HFF-Myc (cell line): ENCODE results near the gene POLR2F.

ENCODE experiments used
- DNase-seq: peaks from one replicate; pipeline ENCODE4 v3.0.0-alpha.2; 2011; ENCODE audit warnings: low read depth; ENCODE audit errors: extremely low read depth
- H3K4me3 ChIP-seq: replicated peaks from 2 replicates; pipeline ENCODE4 v1.5.1; 2011; ENCODE audit warnings: low read depth, mild to moderate bottlenecking, control low read depth, low read length
- CTCF ChIP-seq: IDR thresholded peaks from 2 replicates; pipeline ENCODE4 v1.5.1; 2012; ENCODE audit warnings: mild to moderate bottlenecking, low read depth, low read length, control low read depth; ENCODE audit errors: missing control alignments

The POLR2F gene

GRCh38 chr22:37995460-37995859 lies 42.0 kb downstream of the POLR2F start:
- no peak for TF ChIP-seq CTCF
- DNase-seq, result no peak
- no peak overlapping the region for H3K4me3 ChIP-seq

GRCh38 chr22:37996079-37996478 lies 42.6 kb downstream of the POLR2F start:
- no peak overlapping the region for H3K4me3 ChIP-seq
- TF ChIP-seq CTCF, result no peak
- no peak for DNase-seq

GRCh38 chr22:37996515-37997246 lies 43.2 kb downstream of the POLR2F start:
- no peak for TF ChIP-seq CTCF
- no peak for DNase-seq
- H3K4me3 ChIP-seq, result no peak overlapping the region

- no peak overlapping the region for H3K4me3 ChIP-seq
- no peak for DNase-seq
- no peak for TF ChIP-seq CTCF
Measured at GRCh38 chr22:37998543-37998942, 45.0 kb downstream of the POLR2F start.

- no peak for TF ChIP-seq CTCF
- DNase-seq, result no peak
- H3K4me3 ChIP-seq, result no peak overlapping the region
Measured at GRCh38 chr22:37999236-37999635, 45.7 kb downstream of the POLR2F start.

GRCh38 chr22:37999640-38000272 lies 46.3 kb downstream of the POLR2F start:
- H3K4me3 ChIP-seq, result no peak overlapping the region
- no peak for DNase-seq
- TF ChIP-seq CTCF, result no peak
